GM21367 (cell line): ENCODE results near the gene OR11H7.
"Not testable (repeated sequence)": the region's sequence is repeated elsewhere in the genome, so short reads cannot be mapped to it uniquely, and the experiment has no call there.

Experiments used
- ATAC-seq: cut with Tn5 transposase; IDR thresholded peaks from one replicate; pipeline ENCODE4 v1.9.1; 2021; ENCODE audit not compliant: unreplicated experiment

Gene OR11H7

DNA sequence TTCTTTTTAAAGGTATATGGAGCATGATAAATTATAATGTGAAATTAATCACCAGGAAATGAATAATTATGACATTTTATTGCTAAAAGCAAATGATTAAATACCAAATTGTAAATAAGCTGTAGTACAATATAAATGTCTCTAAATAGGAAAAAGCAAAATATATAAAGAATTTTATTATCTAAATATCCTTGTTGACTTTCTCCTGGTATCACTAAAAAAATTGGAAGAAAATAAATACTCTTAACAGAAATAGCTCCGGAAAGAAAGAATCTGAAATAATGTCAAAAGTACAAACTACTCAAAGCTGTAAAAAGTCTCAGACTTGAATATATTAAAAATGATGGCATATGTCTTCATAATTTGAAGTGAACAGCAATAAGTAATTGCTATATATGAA is at the start of gene OR11H7:
TSS of gene OR11H7 (plus strand) at position 301 of the 400 bp plus-strand sequence.
- ATAC-seq, result no peak

DNA sequence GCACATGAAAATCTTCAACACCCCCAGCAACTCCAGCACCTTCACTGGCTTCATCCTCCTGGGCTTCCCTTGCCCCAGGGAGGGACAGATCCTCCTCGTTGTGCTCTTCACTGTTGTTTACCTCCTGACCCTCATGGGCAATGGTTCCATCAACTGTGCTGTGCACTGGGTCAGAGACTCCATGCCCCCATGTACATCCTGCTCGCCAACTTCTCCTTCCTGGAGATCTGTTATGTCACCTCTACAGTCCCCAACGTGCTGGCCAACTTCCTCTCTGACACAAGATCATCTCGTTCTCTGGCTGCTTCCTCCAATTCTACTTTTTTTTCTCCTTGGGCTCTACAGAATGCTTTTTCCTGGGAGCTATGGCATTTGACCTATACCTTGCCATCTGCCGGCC is 49.6 kb upstream of the OR11H7 start:
- ATAC-seq, result no peak

DNA sequence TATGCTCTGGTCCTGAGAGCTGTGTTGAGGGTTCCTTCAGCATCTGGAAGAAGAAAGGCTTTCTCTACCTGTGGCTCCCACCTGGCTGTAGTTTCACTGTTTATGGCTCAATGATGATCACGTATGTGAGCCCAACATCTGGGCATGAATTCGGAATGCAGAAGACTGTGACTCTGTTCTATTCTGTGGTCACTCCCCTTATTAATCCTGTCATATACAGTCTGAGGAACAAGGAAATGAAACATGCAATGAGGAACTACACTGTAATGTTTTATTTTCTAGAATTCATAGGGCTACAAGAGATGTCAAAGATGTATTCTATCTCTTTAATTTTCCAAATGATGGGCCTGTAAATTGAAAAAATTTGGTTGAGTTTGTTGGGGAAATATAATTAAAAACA is 48.9 kb upstream of the OR11H7 start:
- no peak for ATAC-seq

DNA sequence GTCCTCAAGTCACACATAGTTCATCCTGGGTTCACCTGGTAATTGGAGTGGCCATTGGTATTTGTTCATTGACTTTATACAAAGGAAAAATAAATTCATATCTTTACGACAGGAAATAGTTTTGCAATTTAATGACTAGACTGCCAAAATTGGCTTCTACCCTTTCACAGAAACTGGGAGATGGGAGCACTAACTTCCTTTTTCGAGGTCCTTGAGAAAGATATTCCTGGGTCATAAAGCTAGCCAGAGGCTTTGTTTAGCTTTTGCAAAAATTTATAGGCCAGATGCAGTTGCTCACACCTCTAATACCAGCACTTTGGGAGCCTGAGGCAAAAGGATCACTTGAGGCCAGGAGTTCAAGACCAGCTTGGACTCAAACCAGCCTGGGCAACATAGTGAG is 48.3 kb upstream of the OR11H7 start:
- ATAC-seq, result no peak

DNA sequence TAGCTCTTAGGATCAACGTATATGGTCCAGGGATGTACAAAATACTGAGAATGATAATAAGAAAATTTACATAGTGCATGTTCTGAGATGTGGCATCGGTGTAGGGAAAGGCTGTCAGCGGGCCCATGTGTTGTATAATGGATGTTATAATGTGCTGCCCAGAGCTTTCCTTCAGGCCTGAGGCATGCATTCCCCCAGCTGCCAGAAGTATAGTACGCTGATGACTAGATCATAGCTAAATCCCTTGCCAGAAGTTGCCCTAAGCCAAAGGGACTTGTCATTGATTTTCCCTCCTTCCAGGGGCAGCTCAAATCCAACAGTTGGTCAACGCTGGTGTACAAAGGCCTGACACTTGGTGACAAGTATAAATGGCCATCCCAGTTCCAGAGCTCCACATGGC is 44.6 kb upstream of the OR11H7 start:
- ATAC-seq, result no peak

- ATAC-seq, result no peak
These were observed 38.2 kb upstream of the OR11H7 start, which contains the start of gene OR11G2 for GRCh38 chr14:20190596-20190995. TSS of gene OR11G2 (plus strand) at chr14:20190896. CDS start at chr14:20197438, 6,542 bp downstream.

GRCh38 chr14:20191396-20191795 is 37.4 kb upstream of the OR11H7 start:
- ATAC-seq, result no peak

DNA sequence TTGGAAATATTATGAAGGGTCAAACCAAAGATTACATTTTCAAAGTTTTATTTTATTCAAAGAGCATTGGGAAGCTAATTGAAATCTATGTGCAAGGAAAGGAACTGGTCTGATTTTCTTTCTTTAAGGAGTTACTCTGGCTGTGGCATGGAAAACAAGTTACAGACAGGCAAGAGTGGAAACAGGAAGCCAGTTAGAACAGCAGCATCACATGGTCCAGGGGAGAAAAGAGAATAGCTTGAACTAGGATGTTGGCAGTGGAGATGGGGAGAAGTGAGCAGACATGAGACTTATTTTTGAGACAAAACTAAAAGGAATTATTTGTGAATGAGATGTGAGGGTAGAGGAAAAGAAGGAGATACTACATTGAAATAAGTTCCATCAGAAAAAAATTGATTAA is 34.7 kb upstream of the OR11H7 start:
- no peak for ATAC-seq

GRCh38 chr14:20195170-20195569 is 33.6 kb upstream of the OR11H7 start:
- not testable (repeated sequence) for ATAC-seq

GRCh38 chr14:20195911-20196310 is 32.9 kb upstream of the OR11H7 start:
- no peak for ATAC-seq

DNA sequence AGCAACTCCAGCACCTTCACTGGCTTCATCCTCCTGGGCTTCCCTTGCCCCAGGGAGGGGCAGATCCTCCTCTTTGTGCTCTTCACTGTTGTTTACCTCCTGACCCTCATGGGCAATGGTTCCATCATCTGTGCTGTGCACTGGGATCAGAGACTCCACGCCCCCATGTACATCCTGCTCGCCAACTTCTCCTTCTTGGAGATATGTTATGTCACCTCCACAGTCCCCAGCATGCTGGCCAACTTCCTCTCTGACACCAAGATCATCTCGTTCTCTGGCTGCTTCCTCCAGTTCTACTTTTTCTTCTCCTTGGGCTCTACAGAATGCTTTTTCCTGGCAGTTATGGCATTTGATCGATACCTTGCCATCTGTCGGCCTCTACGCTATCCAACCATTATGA is 31.3 kb upstream of the OR11H7 start:
- ATAC-seq, result no peak

GRCh38 chr14:20198991-20199390 is 29.8 kb upstream of the OR11H7 start:
- ATAC-seq, result no peak

DNA sequence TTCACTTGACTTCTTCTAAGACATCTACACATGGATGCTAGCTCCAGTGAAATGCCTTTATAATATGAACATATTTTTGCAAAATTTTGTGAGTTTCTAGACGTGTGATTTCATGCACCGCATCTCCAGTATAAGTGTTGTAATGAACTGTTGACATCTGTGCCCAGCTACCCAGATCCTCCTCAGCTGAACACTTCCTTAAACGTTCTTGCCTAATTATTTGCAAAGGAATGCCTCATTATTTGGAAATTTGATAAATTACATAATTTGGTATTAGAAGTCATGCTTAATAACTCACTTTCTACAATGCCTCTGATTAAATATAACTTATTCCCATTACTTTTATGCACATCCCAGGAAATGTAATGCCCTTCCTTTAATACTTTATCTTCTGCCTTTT is 24.1 kb upstream of the OR11H7 start:
- no peak for ATAC-seq

- no peak for ATAC-seq
These were observed 19.2 kb upstream of the OR11H7 start for GRCh38 chr14:20209595-20209994.

- ATAC-seq, result not testable (repeated sequence)
These were observed 16.4 kb upstream of the OR11H7 start for GRCh38 chr14:20212406-20212805.

DNA sequence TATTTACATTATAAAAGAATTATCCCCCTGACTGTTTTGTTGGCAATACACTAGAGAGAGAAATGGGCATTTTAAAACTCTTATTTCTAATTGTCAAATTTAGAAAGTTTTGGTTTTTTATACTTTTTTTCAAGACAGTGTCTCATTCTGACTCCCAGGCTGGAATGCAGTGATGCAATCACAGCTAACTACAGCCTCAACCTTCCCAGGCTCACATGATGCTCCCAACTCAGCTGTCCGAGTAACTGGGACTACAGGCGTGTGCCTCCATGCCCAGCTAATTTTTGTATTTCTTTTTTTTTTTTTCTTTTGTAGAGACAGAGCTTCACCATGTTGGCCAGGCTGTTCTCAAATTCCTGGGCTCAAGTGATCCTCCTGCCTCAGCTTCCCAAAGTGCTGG is 13.6 kb upstream of the OR11H7 start:
- ATAC-seq, result no peak

DNA sequence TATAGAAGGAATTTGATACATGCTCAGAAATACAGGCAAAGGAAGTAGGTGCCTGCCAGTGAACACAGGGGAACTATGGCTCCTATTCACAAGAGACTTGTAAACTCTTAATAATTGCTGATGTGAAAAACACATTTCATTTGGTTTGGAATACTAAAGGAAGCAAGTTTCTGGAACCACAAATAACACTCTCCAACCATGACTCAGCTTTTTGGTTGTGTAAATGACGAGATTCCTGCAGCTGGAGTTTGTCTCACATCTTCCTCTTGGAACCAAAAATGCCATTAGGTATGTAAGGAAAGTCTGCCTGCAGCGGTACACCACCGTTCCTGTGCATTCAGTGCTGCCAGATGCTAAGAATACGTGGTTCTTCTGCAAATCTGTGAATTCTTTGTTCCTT is 9.7 kb upstream of the OR11H7 start:
- no peak for ATAC-seq

DNA sequence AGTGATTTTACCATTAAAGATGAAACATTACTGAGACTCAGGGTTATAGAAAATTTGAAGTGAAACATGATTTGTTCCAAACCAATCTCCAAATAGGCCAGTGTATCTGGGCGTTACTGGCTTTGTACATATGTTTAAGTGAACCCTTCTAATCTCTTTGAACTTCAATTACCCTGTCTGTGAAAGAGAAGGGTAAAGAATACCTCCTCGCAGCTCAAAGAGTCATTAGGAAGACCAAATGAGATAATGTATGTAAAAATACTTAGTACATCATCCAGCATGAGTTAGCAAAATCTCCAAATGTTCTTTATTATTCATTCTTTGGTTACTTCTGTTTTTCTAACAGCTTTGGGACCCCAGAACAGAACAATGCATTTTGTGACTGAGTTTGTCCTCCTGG is 5.4 kb upstream of the OR11H7 start, which contains the start of gene OR11H6:
TSS of gene OR11H6 (plus strand) at position 301 of the 400 bp plus-strand sequence. CDS start at position 301, 0 bp downstream.
- no peak for ATAC-seq

DNA sequence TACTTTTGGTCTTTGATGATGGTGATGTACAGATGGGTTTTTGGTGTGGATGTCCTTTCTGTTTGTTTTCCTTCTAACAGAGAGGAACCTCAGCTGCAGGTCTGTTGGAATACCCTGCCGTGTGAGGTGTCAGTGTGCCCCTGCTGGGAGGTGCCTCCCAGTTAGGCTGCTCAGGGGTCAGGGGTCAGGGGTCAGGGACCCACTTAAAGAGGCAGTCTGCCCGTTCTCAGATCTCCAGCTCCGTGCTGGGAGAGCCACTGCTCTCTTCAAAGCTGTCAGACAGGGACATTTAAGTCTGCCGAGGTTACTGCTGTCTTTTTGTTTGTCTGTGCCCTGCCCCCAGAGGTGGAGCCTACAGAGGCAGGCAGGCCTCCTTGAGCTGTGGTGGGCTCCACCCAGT is 6.6 kb downstream of the OR11H7 start:
- ATAC-seq, result not testable (repeated sequence)

DNA sequence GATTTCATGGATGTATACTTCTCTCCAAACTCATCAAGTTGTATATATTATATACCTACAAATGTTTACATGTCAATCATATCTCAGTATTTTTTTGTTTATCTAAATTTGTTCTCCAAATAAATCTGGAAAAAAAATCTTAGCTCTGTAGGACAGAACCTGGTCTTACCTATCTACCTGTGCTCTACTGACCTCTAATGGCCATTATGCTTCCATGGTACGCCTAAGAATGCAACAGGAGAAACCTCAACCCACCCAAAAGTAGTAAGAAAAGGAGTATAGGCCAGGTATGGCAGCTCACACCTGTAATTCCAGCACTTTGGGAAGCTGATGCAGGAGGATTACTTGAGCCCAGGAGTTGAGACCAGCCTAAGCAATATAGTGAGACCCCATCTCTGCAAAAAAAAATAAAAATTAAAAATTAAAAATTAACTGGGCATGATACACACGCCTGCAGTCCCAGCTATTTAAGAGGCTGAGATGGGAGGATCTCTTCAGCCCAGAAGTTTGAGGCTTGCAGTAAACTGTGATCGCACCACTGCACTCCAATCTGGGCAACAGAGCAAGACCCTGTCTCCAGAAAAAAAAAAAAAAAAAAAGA is 19.0 kb downstream of the OR11H7 start:
- ATAC-seq, result no peak

DNA sequence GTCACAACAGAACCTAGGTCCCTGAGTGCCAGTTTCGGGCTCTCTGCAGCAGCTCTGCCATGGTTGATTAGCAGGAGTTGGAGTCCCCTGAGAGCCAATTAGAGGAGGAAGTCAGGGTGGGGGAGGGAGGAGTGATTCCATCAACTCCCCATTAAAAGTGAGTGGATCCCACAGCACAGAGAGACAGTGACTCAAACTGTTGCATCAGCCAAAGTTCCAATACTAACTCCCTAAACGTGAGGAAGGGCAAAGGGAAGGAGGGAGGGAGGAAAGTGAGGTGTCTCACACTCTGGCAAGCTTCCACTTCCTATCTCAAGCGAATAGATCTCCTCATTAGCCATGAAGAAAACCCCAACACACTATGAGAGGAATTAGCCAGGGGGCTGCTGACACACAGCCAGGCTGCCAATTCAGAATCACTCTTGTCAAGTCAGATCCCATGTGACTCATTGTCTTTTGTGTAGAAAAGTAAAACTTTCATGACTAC is 33.9 kb downstream of the OR11H7 start:
- ATAC-seq, result no peak

GRCh38 chr14:20264361-20264760 is 35.6 kb downstream of the OR11H7 start:
- not testable (repeated sequence) for ATAC-seq

DNA sequence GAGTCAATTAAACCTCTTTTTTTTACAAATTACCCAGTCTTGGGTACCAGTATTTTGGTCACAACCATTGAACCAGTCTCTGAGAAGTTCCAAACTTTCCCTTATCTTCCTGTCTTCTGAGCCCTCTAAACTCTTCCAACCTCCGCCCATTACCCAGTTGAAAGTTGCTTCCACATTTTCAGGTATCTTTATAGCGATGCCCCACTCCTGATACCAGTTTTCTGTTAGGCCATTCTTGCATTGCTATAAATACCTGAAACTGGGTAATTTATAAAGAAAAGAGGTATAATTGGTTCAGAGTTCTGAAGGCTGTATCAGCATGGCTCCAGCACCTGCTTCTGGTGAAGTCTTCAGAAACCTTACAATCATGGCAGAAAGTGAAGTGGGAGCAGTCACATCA is 45.3 kb downstream of the OR11H7 start:
- no peak for ATAC-seq
